Heart right ventricle (tissue), 16 donors: ENCODE measurements around the gene RFX3. TPM values are rescaled to one million over a fixed set of nuclear protein-coding genes. Genes with fewer than 3 reads are reported as not detected.

Source experiments
- ATAC-seq, 8 donors: fragments of 200-7000 bp; cut with Tn5 transposase; one replicate each; pipeline ENCODE4 v1.9.1; 2020; ENCODE audit warnings: mild to moderate bottlenecking in 8 of 8, moderate library complexity in 8 of 8, moderate number of reproducible peaks in 1 of 8
- DNase-seq, 2 donors: peaks; one replicate each; pipeline ENCODE4 v3.0.0-alpha.2; 2020
- H3K27ac ChIP-seq, 10 donors: fragments of 200-600 bp; sonication (generic) in 2 of 10; one replicate each; pipeline versions ENCODE4 v1.5.0 to v1.8.0; 2020 to 2022; ENCODE audit warnings: mild to moderate bottlenecking in 3 of 10
- H3K27me3 ChIP-seq, 7 donors: fragments of 200-600 bp; one replicate each; pipeline ENCODE4 v1.8.0; 2021 to 2022; ENCODE audit warnings: mild to moderate bottlenecking in 2 of 7
- H3K36me3 ChIP-seq, 9 donors: fragments of 200-600 bp; sonication (generic) in 1 of 9; one replicate each; pipeline versions ENCODE4 v1.5.0 to v1.8.0; 2020 to 2022; ENCODE audit warnings: mild to moderate bottlenecking in 2 of 9
- H3K4me1 ChIP-seq, 9 donors: fragments of 200-600 bp; sonication (generic) in 1 of 9; one replicate each; pipeline versions ENCODE4 v1.5.0 to v1.8.0; 2020 to 2022; ENCODE audit warnings: mild to moderate bottlenecking in 4 of 9
- H3K4me3 ChIP-seq, 10 donors: fragments of 200-600 bp; sonication (generic) in 2 of 10; one replicate each; pipeline versions ENCODE4 v1.5.0 to v1.8.0; 2020 to 2022; ENCODE audit warnings: mild to moderate bottlenecking in 7 of 10, moderate library complexity in 2 of 10
- H3K9me3 ChIP-seq, 11 donors: fragments of 200-600 bp in 10 of 11; sonication (generic) in 2 of 11; one replicate each; pipeline versions ENCODE4 v1.5.0 to v1.8.0; 2013 to 2022; ENCODE audit warnings: mild to moderate bottlenecking in 2 of 11, control low read depth in 1 of 11, moderate library complexity in 1 of 11
- CTCF ChIP-seq, 9 donors: fragments of 200-600 bp; sonication (generic) in 2 of 9; IDR thresholded peaks; one replicate each; pipeline versions ENCODE4 v1.5.0 to v1.8.0; 2021 to 2022; ENCODE audit warnings: antibody characterized with exemption in 9 of 9, mild to moderate bottlenecking in 5 of 9, moderate library complexity in 1 of 9
- WGBS, 2 donors: extraction: QIAGEN DNeasy Blood & Tissue Kit; methylation state at CpG; one replicate each; pipeline ENCODE4 v1.1.7; 2013; ENCODE audit warnings: inconsistent platforms in 1 of 2; 5-methylcytosine and 5-hydroxymethylcytosine counted together
- intact Hi-C, 10 donors: fragments of 100-400 bp; cut with DNase I; formaldehyde crosslinking; loops; one replicate each; pipeline versions ENCODE4 v1.11.1 to v1.14.2; 2022
- polyA plus RNA-seq, 2 donors: library from polyadenylated mRNA; stranded (reverse); fragments of 200-250 nt; gene quantifications; one replicate each; pipeline ENCODE4 v1.2.3, GENCODE V29; 2013
- total RNA-seq, 10 donors: library from RNA; stranded (reverse); fragmentation: NEBNext Ultra II Directional in 3 of 10; extraction: Animal tissue kit (Norgen Biotek cat#: 25700) in 3 of 10; gene quantifications; one replicate each; pipeline versions ENCODE4 v1.2.1 to v1.2.4, GENCODE V29; 2021 to 2023
- donor health status: Arrhythmogenic right ventricular cardiomyopathy.
- donor health status: ischemic (EF 13 %, LVEDD 7.1; RV severe dilation, severe dysfunction).
- donor health status: healthy with polysubstance abuse.
- donor health status: DM: no; HTN: yes; CAD: no.
- donor health status: DM: no; HTN: no; CAD: no.
- donor health status: ischemic (EF 25% LVEDD 6.9; RV normal size, moderate dysfunction).
- donor health status: ischemic (EF 25% LVEDD 5.7; RV mildly dilated, moderate dysfunction).
- donor health status: healthy.
- donor health status: DM: yes; HTN: yes; CAD: no.
- donor health status: Ischemic cardiomyopathy.
- donor health status: ischemic (EF 35%, LVEDD 5.7; RV mildly dilated, moderate dysfunction).
- donor health status: nonischemic (EF 11% LVEDD 7.7; RV severe dilation, severe dysfunction).
- donor health status: DM: yes; HTN: yes; CAD: no.
- donor health status: PGD.
- donor health status: ischemic (EF 29% LVEDD 5.4; RV normal size, mild dysfunction).
- donor health status: nonischemic (EF 23%, LVEDD 6.1; RV moderate dilation, normal function).

Gene RFX3
- total and polyA plus RNA-seq, 12 donors, result 0.43 to 5.9 (median 3.5) TPM

- DNase-seq (no peak), ATAC-seq (no peak)
- H3K27me3 ChIP-seq, result peaks cover 0 to 47% (median 34%) of the 10 kb centered on the region in 7 donors
- no peak overlapping the region for H3K4me3 ChIP-seq
- no peaks in the 10 kb centered on the region for H3K36me3 ChIP-seq
- WGBS, 2 donors, result 68% methylated on average over 4 of the region's 4 CpGs
- intact Hi-C loops, result loop anchor here in 2 of 10 donors (10.0 kb wide), 2 partner anchors 292 to 302 kb away; no protein-coding TSS in a partner anchor
- TF ChIP-seq CTCF (IDR thresholded peaks at IDR 0.05), result no peak
- H3K27ac ChIP-seq, result no peak overlapping the region
- H3K4me1 ChIP-seq, result peaks cover 0 to 14% (median 10%) of the 10 kb centered on the region in 9 donors
- no peaks in the 10 kb centered on the region for H3K9me3 ChIP-seq
Measured at GRCh38 chr9:3177146-3177761, 348.5 kb downstream of the RFX3 start.

GRCh38 chr9:3173374-3173773 lies 352.4 kb downstream of the RFX3 start:
- no peak overlapping the region for H3K27ac ChIP-seq
- H3K36me3 ChIP-seq, result no peaks in the 10 kb centered on the region
- DNase-seq, result no peak
- 72 to 73% methylated on average over 4 of the region's 4 CpGs for WGBS, 2 donors
- ATAC-seq, result no peak
- H3K27me3 ChIP-seq, result peaks cover 0 to 8% (median 5%) of the 10 kb centered on the region in 7 donors
- no peak overlapping the region for H3K4me3 ChIP-seq
- intact Hi-C loops, result loop anchor here in 2 of 10 donors (10.0 kb wide), 2 partner anchors 289 to 299 kb away; no protein-coding TSS in a partner anchor
- no peak for TF ChIP-seq CTCF (IDR thresholded peaks at IDR 0.05)
- H3K4me1 ChIP-seq, result no peaks in the 10 kb centered on the region
- H3K9me3 ChIP-seq, result no peaks in the 10 kb centered on the region

GRCh38 chr9:3170819-3171218 lies 355.0 kb downstream of the RFX3 start:
- Histone ChIP-seq H3K9me3 (no peaks in the 10 kb centered on the region), H3K36me3 (no peaks in the 10 kb centered on the region), H3K4me1 (no peaks in the 10 kb centered on the region), H3K27me3 (peaks cover 0 to 15% (median 8%) of the 10 kb centered on the region in 7 donors), H3K27ac (no peak overlapping the region), H3K4me3 (no peak overlapping the region)
- TF ChIP-seq CTCF (IDR thresholded peaks at IDR 0.05), result no peak
- intact Hi-C loops, result loop anchor here in 2 of 10 donors (10.0 kb wide), 2 partner anchors 286 to 296 kb away; no protein-coding TSS in a partner anchor
- DNase-seq (no peak), ATAC-seq (no peak)
